Adrenal gland (tissue), 5 donors: ENCODE data around the gene CCDC117.
"Not testable (repeated sequence)": the region's sequence is repeated elsewhere in the genome, so short reads cannot be mapped to it uniquely, and the experiment has no call there.

Experiments used
- POLR2A ChIP-seq, 2 donors: fragments of 450-650 bp; IDR thresholded peaks; one replicate each; pipeline ENCODE4 v1.6.1; 2017; ENCODE audit warnings: antibody characterized with exemption in 2 of 2, mild to moderate bottlenecking in 2 of 2, moderate library complexity in 1 of 2
- TF ChIP-seq, protein P1 (sequence below), 6 experiments: fragments of 450-650 bp in 4 of 6; fragments of 200-600 bp in 2 of 6; sonication (generic) in 1 of 6; IDR thresholded peaks; 1 replicate in 5 of 6; 2 replicates in 1 of 6; pipeline versions ENCODE4 v1.5.1 to v1.8.0; 2016 to 2021; ENCODE audit warnings: antibody characterized with exemption in 6 of 6, mild to moderate bottlenecking in 2 of 6, moderate library complexity in 1 of 6
- donor health status: DM: no; HTN: no; CAD: no.

GRCh38 chr22:28805426-28805825 is 32.9 kb downstream of the CCDC117 start:
- TF ChIP-seq, protein P1, sequence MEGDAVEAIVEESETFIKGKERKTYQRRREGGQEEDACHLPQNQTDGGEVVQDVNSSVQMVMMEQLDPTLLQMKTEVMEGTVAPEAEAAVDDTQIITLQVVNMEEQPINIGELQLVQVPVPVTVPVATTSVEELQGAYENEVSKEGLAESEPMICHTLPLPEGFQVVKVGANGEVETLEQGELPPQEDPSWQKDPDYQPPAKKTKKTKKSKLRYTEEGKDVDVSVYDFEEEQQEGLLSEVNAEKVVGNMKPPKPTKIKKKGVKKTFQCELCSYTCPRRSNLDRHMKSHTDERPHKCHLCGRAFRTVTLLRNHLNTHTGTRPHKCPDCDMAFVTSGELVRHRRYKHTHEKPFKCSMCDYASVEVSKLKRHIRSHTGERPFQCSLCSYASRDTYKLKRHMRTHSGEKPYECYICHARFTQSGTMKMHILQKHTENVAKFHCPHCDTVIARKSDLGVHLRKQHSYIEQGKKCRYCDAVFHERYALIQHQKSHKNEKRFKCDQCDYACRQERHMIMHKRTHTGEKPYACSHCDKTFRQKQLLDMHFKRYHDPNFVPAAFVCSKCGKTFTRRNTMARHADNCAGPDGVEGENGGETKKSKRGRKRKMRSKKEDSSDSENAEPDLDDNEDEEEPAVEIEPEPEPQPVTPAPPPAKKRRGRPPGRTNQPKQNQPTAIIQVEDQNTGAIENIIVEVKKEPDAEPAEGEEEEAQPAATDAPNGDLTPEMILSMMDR (IDR thresholded peaks at IDR 0.05) = not testable (repeated sequence)
- TF ChIP-seq POLR2A (IDR thresholded peaks at IDR 0.05) = not testable (repeated sequence)
